Smooth muscle cell (in vitro differentiated cells): Measurements from ENCODE around the gene YAE1. TPM values are rescaled to one million over a fixed set of nuclear protein-coding genes. Genes with fewer than 3 reads are reported as not detected.

ENCODE experiments used
- DNase-seq: peaks from one replicate; lab custom pipeline; 2025; ENCODE audit not compliant: unreplicated experiment; lab: John Stamatoyannopoulos, UW
- H2AFZ ChIP-seq: fragments of 200-600 bp; sonication (generic); 2 replicates; pipeline ENCODE4 v1.6.0; 2016; ENCODE audit warnings: antibody characterized with exemption, low read depth, mild to moderate bottlenecking
- H3F3A ChIP-seq: fragments of 200-600 bp; sonication (generic); 2 replicates; pipeline ENCODE4 v1.6.0; 2017; ENCODE audit warnings: antibody characterized with exemption, low read depth
- H3K27ac ChIP-seq: fragments of 200-600 bp; sonication (generic); 2 replicates; pipeline ENCODE4 v1.5.1; 2016; ENCODE audit warnings: low read depth, mild to moderate bottlenecking
- H3K27me3 ChIP-seq: fragments of 200-600 bp; sonication (generic); 2 replicates; pipeline ENCODE4 v1.6.1; 2016; ENCODE audit warnings: low read depth, mild to moderate bottlenecking
- H3K36me3 ChIP-seq: fragments of 200-600 bp; sonication (generic); 2 replicates; pipeline ENCODE4 v1.5.1; 2016; ENCODE audit warnings: low read depth
- H3K4me1 ChIP-seq: fragments of 200-600 bp; sonication (generic); 2 replicates; pipeline ENCODE4 v1.5.1; 2016; ENCODE audit warnings: low read depth
- H3K4me2 ChIP-seq: fragments of 200-600 bp; sonication (generic); 2 replicates; pipeline ENCODE4 v1.6.0; 2016; ENCODE audit warnings: mild to moderate bottlenecking
- H3K4me3 ChIP-seq: fragments of 200-600 bp; sonication (generic); 2 replicates; pipeline ENCODE4 v1.5.1; 2016; ENCODE audit warnings: mild to moderate bottlenecking
- H3K79me2 ChIP-seq: fragments of 200-600 bp; sonication (generic); 2 replicates; pipeline ENCODE4 v1.6.0; 2016; ENCODE audit warnings: low read depth, mild to moderate bottlenecking
- H3K9ac ChIP-seq: fragments of 200-600 bp; sonication (generic); 2 replicates; pipeline ENCODE4 v1.6.0; 2016; ENCODE audit warnings: low read depth
- H3K9me3 ChIP-seq: fragments of 200-600 bp; sonication (generic); replicated peaks from 2 replicates; pipeline ENCODE4 v1.5.1; 2016; ENCODE audit warnings: low read depth
- H4K20me1 ChIP-seq: fragments of 200-600 bp; sonication (generic); 2 replicates; pipeline ENCODE4 v1.6.0; 2016; ENCODE audit warnings: low read depth
- CTCF ChIP-seq: fragments of 200-600 bp; sonication (generic); IDR thresholded peaks from 2 replicates; pipeline ENCODE4 v1.5.1; 2017; ENCODE audit warnings: borderline replicate concordance, mild to moderate bottlenecking, antibody characterized with exemption; ENCODE audit not compliant: insufficient read depth, poor library complexity, severe bottlenecking
- WGBS: methylation state at CpG from one replicate; pipeline ENCODE4 v1.1.7; 2016; ENCODE audit warnings: low lambda C conversion rate; 5-methylcytosine and 5-hydroxymethylcytosine counted together
- polyA plus RNA-seq: library from polyadenylated mRNA; unstranded; fragments of >200 nt; fragmentation: Nextera tagmentation; extraction: Ambion mirVana; gene quantifications from 2 replicates; pipeline ENCODE4 v1.2.1, GENCODE V29; 2016
- total RNA-seq: library from RNA; depleted of rRNA; stranded (reverse); fragments of >200 nt; gene quantifications from 2 replicates; pipeline ENCODE4 v1.2.3, GENCODE V29; 2014

Gene YAE1
- total and polyA plus RNA-seq, 2 experiments from 2014 or later, result 28.3 to 32.5 TPM

DNA sequence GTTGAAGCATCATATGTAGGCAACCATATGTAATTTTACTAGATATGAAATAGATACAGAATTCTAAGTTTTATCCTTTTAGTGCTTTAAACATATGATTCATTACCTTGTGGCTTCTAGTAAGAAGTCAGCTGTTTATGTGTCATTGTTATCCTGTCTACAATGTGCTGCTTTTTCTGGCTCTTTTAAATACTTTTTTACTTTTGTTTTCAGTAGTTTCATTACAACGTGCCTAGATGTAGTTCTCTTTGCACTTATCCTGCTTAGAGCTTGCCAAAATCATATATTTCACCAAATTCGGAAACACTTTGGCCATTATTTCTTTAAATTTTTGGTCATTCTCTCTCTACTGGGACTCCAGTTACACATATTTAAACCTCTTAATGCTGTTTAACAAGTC, 26.4 kb downstream of the YAE1 start:
- DNase-seq, result no peak
- no peak overlapping the region for H2AFZ ChIP-seq
- no peak for TF ChIP-seq CTCF
- H3K27me3 ChIP-seq, result no peaks in the 10 kb centered on the region
- peak overlapping the region; percentile 63 for H3K9ac ChIP-seq
- no peaks in the 10 kb centered on the region for H3K79me2 ChIP-seq
- H3K36me3 ChIP-seq, result no peaks in the 10 kb centered on the region
- H3K9me3 ChIP-seq, result no peaks in the 10 kb centered on the region
- peak overlapping the region; percentile 90 for H3K27ac ChIP-seq
- H3K4me2 ChIP-seq, result peak overlapping the region; percentile 38
- WGBS, result 40% methylated on average over 2 of the region's 2 CpGs
- peaks cover 16% of the 10 kb centered on the region for H3K4me1 ChIP-seq
- H4K20me1 ChIP-seq, result no peaks in the 10 kb centered on the region
- no peak overlapping the region for H3K4me3 ChIP-seq
- H3F3A ChIP-seq, result peaks cover 9% of the 10 kb centered on the region

DNA sequence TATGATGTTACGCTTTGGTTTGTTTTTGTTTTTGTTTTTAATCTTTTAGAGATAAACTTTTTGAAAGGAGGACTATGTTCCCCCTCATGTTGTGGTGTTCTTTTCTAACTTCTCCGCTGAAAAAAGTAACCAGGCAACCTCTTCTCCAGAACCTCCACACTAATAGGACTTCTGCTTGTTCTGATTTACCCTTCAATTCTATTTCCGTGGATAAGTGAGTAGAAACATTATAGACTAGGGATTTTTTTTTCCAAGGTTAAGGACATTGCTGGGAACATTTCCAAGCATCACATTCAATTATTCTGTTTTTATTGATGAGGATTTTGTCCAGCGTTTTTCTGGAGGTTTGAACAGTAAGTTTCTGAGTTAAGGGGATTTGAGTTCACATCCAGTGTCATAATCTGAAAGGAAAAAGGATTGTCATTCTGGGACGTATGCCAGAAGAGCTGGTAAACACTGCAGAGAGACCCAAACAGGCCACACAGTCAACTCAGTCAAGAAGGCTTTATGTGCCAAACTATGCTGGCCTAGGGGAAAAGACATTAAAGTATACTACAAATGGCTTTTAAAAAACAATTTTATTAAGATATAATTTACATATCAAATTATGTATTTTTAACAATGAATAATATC, 28.9 kb downstream of the YAE1 start:
- no peaks in the 10 kb centered on the region for H3K36me3 ChIP-seq
- no peaks in the 10 kb centered on the region for H3K79me2 ChIP-seq
- no peaks in the 10 kb centered on the region for H4K20me1 ChIP-seq
- TF ChIP-seq CTCF, result no peak
- H3K4me2 ChIP-seq, result no peak overlapping the region
- no peak for DNase-seq
- 72% methylated on average over 5 of the region's 5 CpGs for WGBS
- H3K9ac ChIP-seq, result no peak overlapping the region
- H3K9me3 ChIP-seq, result no peaks in the 10 kb centered on the region
- peaks cover under 1% of the 10 kb centered on the region for H3K4me1 ChIP-seq
- H3K4me3 ChIP-seq, result no peak overlapping the region
- H3K27ac ChIP-seq, result no peak overlapping the region
- H3F3A ChIP-seq, result peaks cover 9% of the 10 kb centered on the region
- no peaks in the 10 kb centered on the region for H3K27me3 ChIP-seq
- no peak overlapping the region for H2AFZ ChIP-seq

GRCh38 chr7:39602351-39602750, 36.1 kb downstream of the YAE1 start:
- Histone ChIP-seq H4K20me1 (no peaks in the 10 kb centered on the region), H3K36me3 (no peaks in the 10 kb centered on the region), H3K4me2 (no peak overlapping the region), H3K9ac (no peak overlapping the region), H3K4me1 (no peaks in the 10 kb centered on the region), H3K9me3 (no peaks in the 10 kb centered on the region), H3F3A (no peaks in the 10 kb centered on the region), H3K4me3 (no peak overlapping the region), H3K79me2 (no peaks in the 10 kb centered on the region), H3K27me3 (no peaks in the 10 kb centered on the region), H2AFZ (no peak overlapping the region), H3K27ac (no peak overlapping the region)
- 41% methylated on average over 2 of the region's 2 CpGs for WGBS
- no peak for TF ChIP-seq CTCF
- no peak for DNase-seq

- Histone ChIP-seq H3K27ac (no peak overlapping the region), H3K4me2 (no peak overlapping the region), H3K79me2 (no peaks in the 10 kb centered on the region), H3K36me3 (no peaks in the 10 kb centered on the region), H3F3A (no peaks in the 10 kb centered on the region), H4K20me1 (no peaks in the 10 kb centered on the region), H3K9ac (no peak overlapping the region), H2AFZ (no peak overlapping the region), H3K4me3 (no peak overlapping the region), H3K9me3 (no peaks in the 10 kb centered on the region), H3K27me3 (no peaks in the 10 kb centered on the region), H3K4me1 (peaks cover 4% of the 10 kb centered on the region)
- TF ChIP-seq CTCF, result no peak
- no peak for DNase-seq
Measured at GRCh38 chr7:39603924-39604323, 37.7 kb downstream of the YAE1 start.
